GM23338 (cell line): ENCODE data around the gene SPC24.

ENCODE experiments used
- CREB1 ChIP-seq: fragments of 250-450 bp; sonication (Bioruptor Pico); IDR thresholded peaks from 2 replicates; pipeline ENCODE4 v1.5.0; 2020; ENCODE audit warnings: low read depth, mild to moderate bottlenecking, moderate library complexity
- CTCF ChIP-seq, 2 experiments: fragments of 200-600 bp in 1 of 2; sonication (generic) in 1 of 2; conservative IDR thresholded peaks; 2 replicates each; pipeline versions ENCODE4 v1.5.1 to v1.6.1; 2016 to 2017; ENCODE audit warnings: antibody characterized with exemption in 2 of 2, low read depth in 2 of 2, mild to moderate bottlenecking in 2 of 2, moderate library complexity in 1 of 2
- ETS1 ChIP-seq: IDR thresholded peaks from 2 replicates; pipeline ENCODE4 v1.6.1; 2016; ENCODE audit warnings: antibody characterized with exemption
- EZH2 ChIP-seq: fragments of 200-600 bp; sonication (generic); IDR thresholded peaks from one replicate; pipeline ENCODE4 v1.8.0; 2017; ENCODE audit warnings: antibody characterized with exemption, mild to moderate bottlenecking, low read depth; ENCODE audit not compliant: unreplicated experiment
- EZH2phosphoT487 ChIP-seq: fragments of 200-600 bp; sonication (generic); IDR thresholded peaks from one replicate; pipeline ENCODE4 v1.8.1; 2018; ENCODE audit warnings: antibody characterized with exemption; ENCODE audit not compliant: unreplicated experiment
- JUNB ChIP-seq: IDR thresholded peaks from one replicate; pipeline ENCODE4 v1.6.1; 2016; ENCODE audit warnings: antibody characterized with exemption; ENCODE audit not compliant: unreplicated experiment
- NANOG ChIP-seq: IDR thresholded peaks from 2 replicates; pipeline ENCODE4 v1.6.1; 2016; ENCODE audit warnings: antibody characterized with exemption, borderline replicate concordance
- POLR2AphosphoS5 ChIP-seq: IDR thresholded peaks from 2 replicates; pipeline ENCODE4 v1.6.1; 2016; ENCODE audit warnings: antibody characterized with exemption, low read depth
- REST ChIP-seq: IDR thresholded peaks from one replicate; pipeline ENCODE4 v1.6.1; 2018; ENCODE audit warnings: antibody characterized with exemption; ENCODE audit not compliant: unreplicated experiment
- STAT1 ChIP-seq: IDR thresholded peaks from one replicate; pipeline ENCODE4 v1.6.1; 2016; ENCODE audit warnings: antibody characterized with exemption; ENCODE audit not compliant: unreplicated experiment
- ZNF114 ChIP-seq: fragments of 250-450 bp; sonication (Bioruptor Pico); IDR thresholded peaks from 2 replicates; pipeline ENCODE4 v1.5.0; 2020; ENCODE audit warnings: mild to moderate bottlenecking, moderate library complexity
- ZNF331 ChIP-seq: fragments of 250-450 bp; sonication (Bioruptor Pico); IDR thresholded peaks from 2 replicates; pipeline ENCODE4 v1.5.0; 2020; ENCODE audit warnings: low read depth, mild to moderate bottlenecking, moderate library complexity

DNA sequence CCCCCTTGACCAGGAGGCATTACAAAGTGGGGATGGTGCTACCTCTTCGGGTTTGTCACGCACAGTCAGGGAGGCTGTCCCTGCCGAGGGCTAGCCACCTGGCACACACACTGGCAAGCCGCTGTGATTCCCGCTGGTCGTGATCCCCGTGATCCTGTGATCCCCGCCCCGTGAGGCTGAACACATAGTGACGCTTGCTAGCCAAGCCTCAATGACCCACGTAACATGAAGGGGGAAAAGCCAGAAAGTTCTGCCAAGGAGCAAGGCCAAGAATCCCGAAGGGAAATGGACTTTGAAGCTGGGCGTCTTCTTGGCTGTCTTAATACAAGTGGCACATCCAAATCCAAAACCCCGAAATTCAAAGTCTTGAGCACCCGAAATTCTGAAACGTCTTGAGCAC lies 52.6 kb downstream of the SPC24 start:
- TF ChIP-seq CTCF (conservative IDR thresholded peaks at IDR 0.05; ENCODE audit: low read depth in 2 of 2) (no peak), EZH2phosphoT487 (no peak), EZH2 (no peak), POLR2AphosphoS5 (no peak), CREB1 (CRISPR knock-in tag) (no peak), NANOG (no peak), ETS1 (no peak), JUNB (no peak), ZNF114 (no peak), REST (no peak), ZNF331 (CRISPR knock-in tag) (no peak), STAT1 (no peak)
